SJCRH30 (cell line): ENCODE data around the gene RHBDL3. TPM values are rescaled to one million over a fixed set of nuclear protein-coding genes. Genes with fewer than 3 reads are reported as not detected.
"Not testable (repeated sequence)": the region's sequence is repeated elsewhere in the genome, so short reads cannot be mapped to it uniquely, and the experiment has no call there.

ENCODE experiments used
- DNase-seq, 2 experiments: peaks; one replicate each; pipeline ENCODE4 v3.0.0-alpha.2; 2015 to 2020
- H3K27ac ChIP-seq: fragments of 250-450 bp; sonication (Bioruptor Pico); 2 replicates; pipeline ENCODE4 v1.5.1; 2020; ENCODE audit warnings: mild to moderate bottlenecking, moderate library complexity
- H3K27me3 ChIP-seq: fragments of 250-450 bp; sonication (Bioruptor Pico); 2 replicates; pipeline ENCODE4 v1.5.1; 2020; ENCODE audit warnings: mild to moderate bottlenecking, moderate library complexity
- H3K36me3 ChIP-seq: fragments of 250-450 bp; sonication (Bioruptor Pico); 2 replicates; pipeline ENCODE4 v1.5.1; 2020; ENCODE audit warnings: mild to moderate bottlenecking, moderate library complexity
- H3K4me1 ChIP-seq: fragments of 250-450 bp; sonication (Bioruptor Pico); 2 replicates; pipeline ENCODE4 v1.5.1; 2020; ENCODE audit warnings: mild to moderate bottlenecking, moderate library complexity
- H3K4me3 ChIP-seq: fragments of 250-450 bp; sonication (Bioruptor Pico); 2 replicates; pipeline ENCODE4 v1.5.1; 2020; ENCODE audit warnings: mild to moderate bottlenecking, moderate library complexity
- H3K9me3 ChIP-seq: fragments of 250-450 bp; sonication (Bioruptor Pico); replicated peaks from 2 replicates; pipeline ENCODE4 v1.5.1; 2020; ENCODE audit warnings: mild to moderate bottlenecking, moderate library complexity
- total RNA-seq: library from RNA; depleted of rRNA; stranded (reverse); fragments of >200 nt; shearing (Covaris generic); gene quantifications from 2 replicates; pipeline ENCODE4 v1.2.3, GENCODE V29; 2014

Gene RHBDL3
- total RNA-seq, 1 experiment from 2014 or later: not detected

DNA sequence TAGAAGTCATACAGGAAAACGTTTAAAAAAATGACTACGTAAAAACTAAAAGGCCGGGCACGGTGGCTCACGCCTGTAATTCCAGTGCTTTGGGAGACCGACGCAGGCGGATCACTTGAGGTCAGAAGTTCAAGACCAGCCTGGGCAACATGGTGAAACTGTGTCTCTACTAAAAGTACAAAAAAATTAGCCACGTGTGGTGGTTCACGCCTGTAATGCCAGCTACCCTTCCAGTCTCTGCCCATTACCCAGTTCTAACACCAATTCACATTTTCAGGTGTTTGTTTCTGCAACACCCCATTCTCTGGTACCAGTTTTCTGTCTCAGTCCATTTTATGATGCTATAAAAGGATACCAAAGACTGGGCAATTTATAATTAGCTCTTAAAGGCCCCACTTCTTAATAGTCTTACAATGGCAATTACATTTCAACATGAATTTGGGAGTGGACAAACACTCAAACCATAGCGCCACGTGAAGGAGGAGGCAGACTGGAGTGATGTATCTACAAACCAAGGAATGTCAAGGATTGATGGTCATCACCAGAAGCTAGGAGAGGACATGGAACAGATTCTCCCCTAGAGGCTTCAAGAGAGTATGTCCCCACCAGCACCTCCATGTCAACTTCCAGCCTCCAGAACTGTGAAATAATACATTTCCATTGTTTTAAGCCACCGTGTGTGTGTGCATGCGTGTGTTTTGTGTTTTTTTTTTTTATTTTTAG is 77.1 kb downstream of the RHBDL3 start:
- peak overlapping the region; percentile 54; the same call in 1 of the 2 replicates for H3K27ac ChIP-seq
- no peaks in the 10 kb centered on the region for H3K27me3 ChIP-seq
- 0 out of 2 replicates have a peak, but pooled peaks cover 8% of the 10 kb centered on the region for H3K4me1 ChIP-seq
- peak overlapping the region; percentile 64 for H3K4me3 ChIP-seq
- H3K36me3 ChIP-seq: peaks cover 8% of the 10 kb centered on the region
- no peaks in the 10 kb centered on the region for H3K9me3 ChIP-seq
- no peak for DNase-seq

DNA sequence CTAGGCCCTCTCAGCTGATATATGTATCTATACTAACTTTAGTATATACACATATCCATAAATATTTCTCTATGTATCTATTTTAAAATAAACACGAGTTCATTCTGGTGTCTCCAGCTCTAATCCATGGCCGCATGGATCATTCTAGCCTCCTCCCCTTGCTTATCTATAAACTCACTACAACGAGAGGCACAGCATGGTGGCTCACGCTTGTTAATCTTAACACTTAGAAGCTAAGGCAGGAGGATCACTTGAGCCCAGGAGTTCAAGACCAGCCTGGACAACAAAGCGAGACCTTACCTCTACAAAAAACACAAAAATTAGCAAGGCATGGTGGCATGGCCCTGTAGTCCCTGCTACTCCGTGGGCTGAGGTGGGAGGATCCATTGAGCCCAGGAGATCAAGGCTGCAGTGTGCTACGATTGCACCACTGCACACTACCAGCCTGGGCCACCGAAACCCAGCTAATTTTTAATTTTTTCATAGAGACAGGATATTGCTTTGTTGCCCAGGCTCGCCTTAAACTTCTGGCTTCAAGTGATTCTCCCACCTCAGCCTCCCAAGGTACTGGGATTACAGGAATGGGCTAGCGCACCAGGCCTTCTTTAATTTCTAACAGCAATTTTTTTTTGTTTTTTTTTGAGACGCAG is 80.4 kb downstream of the RHBDL3 start:
- H3K9me3 ChIP-seq: no peaks in the 10 kb centered on the region
- peaks cover 5% of the 10 kb centered on the region for H3K36me3 ChIP-seq
- DNase-seq: no peak
- no peak overlapping the region for H3K27ac ChIP-seq
- no peaks in the 10 kb centered on the region for H3K27me3 ChIP-seq
- H3K4me1 ChIP-seq: peaks cover 5% of the 10 kb centered on the region; the same call in 1 of the 2 replicates
- H3K4me3 ChIP-seq: no peak overlapping the region

DNA sequence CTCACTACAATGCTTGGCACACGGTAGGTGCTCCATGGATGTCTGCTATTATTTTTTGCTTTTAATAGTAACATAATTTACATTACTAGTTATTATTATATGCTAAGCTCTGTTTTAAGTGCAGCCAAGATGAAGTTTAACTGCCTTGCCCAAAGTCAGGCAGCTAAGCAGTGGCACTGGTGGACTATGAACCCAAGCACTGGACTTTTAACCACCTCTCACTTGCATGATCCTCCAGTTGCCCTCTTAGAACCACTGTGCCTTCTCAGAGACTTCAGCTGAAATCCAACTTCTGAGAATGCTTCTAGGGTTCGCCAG is 82.8 kb downstream of the RHBDL3 start:
- no peak for DNase-seq

DNA sequence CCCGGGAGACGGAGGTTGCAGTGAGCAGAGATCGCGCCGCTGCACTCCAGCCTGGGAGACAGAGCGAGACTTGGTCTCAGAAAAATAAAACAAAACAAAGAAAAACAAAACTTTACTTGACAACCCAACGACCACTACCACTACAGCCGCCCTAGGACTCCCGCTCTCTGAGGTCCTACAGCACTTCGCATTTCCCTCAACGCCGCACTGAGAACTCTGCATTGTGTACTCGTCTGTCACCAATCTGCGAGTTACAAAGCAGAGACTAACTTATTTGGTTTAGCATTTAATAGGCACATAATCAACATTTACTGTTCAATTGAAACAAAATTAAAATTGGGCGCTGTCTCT is 83.8 kb downstream of the RHBDL3 start:
- no peaks in the 10 kb centered on the region for H3K9me3 ChIP-seq
- H3K27ac ChIP-seq: peak overlapping the region; percentile 95
- peaks cover 11% of the 10 kb centered on the region for H3K4me1 ChIP-seq
- H3K27me3 ChIP-seq: no peaks in the 10 kb centered on the region
- peaks cover 34% of the 10 kb centered on the region for H3K36me3 ChIP-seq
- peak in 1 of 2 experiments; percentile 21 for DNase-seq
- H3K4me3 ChIP-seq: peak overlapping the region; percentile 89

More for the DNA sequence above, 82.8 kb downstream of the RHBDL3 start:
- no peak overlapping the region for H3K27ac ChIP-seq
- no peaks in the 10 kb centered on the region for H3K27me3 ChIP-seq
- peaks cover 26% of the 10 kb centered on the region for H3K36me3 ChIP-seq
- H3K4me1 ChIP-seq: peaks cover 11% of the 10 kb centered on the region
- H3K4me3 ChIP-seq: no peak overlapping the region
- H3K9me3 ChIP-seq: no peaks in the 10 kb centered on the region

DNA sequence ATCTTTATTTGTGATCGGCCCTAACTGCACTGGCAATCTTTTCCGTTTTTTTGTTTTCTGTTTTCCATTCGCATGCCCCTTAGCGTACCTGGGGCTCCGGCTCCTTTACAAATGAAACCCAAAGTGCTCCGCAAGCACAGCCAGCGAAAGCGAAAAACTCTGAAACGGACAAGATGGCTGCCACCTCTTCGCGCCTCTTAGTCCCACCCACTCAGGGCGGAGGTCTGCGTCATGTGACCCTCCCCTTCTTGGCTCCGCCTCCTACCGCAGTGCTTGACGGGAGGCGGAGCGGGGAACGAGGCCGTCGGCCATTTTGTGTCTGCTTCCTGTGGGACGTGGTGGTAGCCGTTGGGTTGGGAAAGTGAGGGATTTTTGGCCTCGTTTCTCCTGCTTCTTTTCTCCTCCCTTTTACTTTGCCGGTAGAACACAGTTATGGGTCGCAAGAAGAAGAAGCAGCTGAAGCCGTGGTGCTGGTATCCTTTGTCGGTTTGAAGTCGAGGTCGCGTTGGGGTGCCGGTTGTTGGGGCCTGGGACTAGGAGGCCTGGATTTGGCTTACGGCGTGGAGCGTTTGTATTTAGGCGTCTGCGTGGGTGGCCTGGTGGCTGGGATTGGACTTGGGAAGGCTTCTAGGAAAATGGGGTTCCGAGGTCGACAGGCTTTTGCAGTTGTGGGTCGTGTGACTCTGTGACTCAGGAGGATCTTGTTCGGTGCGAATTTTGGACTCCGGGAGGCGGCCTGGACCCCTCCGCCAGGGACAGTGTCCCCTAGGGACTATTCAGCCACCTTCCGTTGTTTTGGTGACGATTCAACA is 84.4 kb downstream of the RHBDL3 start, which contains the start of gene ZNF207:
Gene ZNF207 (plus strand): TSS at position 304 of the 812 bp plus-strand sequence. CDS start 129 bp downstream, at position 433.
- Histone ChIP-seq H3K27me3 (no peaks in the 10 kb centered on the region), H3K36me3 (peaks cover 40% of the 10 kb centered on the region), H3K27ac (peak within 1 kb of the TSS; percentile 95), H3K9me3 (no peaks in the 10 kb centered on the region), H3K4me1 (peaks cover 11% of the 10 kb centered on the region), H3K4me3 (peak within 1 kb of the TSS; percentile 89)
- DNase-seq: peak; percentile 98 to 99

DNA sequence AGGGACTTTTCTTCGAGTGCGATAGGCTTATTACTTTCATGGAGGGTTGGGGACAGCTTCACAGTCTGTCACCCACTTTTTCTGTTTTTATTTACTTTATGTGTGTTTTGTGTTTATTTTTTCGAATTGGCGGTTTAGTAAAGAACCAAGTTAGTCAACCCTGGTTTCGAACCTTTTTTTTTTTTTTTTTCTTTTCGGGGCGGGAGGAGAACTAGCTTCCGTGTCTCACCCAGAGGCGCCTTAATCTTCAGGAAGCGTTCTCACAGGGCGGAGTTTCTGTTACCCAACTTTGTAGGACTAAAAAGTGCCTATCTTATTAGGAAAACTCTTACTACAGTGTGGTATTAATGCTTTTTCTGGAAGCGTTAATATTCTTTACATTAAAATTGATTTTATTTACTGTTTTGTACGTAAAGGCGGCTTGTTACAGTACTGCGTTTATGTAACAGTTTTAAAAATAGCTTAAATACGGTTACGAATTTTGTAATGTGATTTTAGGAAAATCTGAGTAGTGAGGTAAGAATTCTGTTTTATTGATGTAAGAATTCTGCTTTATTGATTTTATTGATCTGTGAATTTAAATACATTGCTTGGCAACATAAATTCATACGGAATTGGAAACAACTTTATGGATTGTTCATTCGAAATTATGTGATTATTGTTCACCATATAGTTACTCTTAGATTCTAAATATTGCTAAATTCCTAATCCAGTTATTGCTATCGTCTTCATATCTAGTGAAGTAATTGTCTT is 85.2 kb downstream of the RHBDL3 start:
- Histone ChIP-seq H3K36me3 (peaks cover 48% of the 10 kb centered on the region), H3K27me3 (no peaks in the 10 kb centered on the region), H3K4me1 (peaks cover 11% of the 10 kb centered on the region), H3K27ac (peak overlapping the region; percentile 95), H3K4me3 (peak overlapping the region; percentile 89), H3K9me3 (no peaks in the 10 kb centered on the region)
- DNase-seq: peak; percentile 27 to 64

DNA sequence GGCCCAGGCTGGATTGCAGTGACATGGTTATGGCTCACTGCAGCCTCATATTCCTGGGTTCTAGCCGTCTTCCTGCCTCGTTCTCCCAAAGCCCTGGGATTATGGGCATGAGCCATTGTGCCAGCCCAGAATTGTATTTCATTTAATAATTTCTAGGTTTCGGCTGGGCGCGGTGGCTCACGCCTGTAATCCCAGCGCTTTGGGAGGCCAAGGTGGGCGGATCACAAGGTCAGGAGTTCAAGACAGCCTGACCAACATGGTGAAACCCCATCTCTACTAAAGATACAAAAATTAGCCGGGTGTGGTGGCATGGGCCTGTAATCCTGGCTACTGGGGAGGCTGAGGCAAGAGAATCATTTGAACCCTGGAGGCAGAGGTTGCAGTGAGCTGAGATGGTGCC is 87.1 kb downstream of the RHBDL3 start:
- not testable (repeated sequence) for H3K9me3 ChIP-seq, H3K27ac ChIP-seq, H3K4me3 ChIP-seq, DNase-seq, H3K27me3 ChIP-seq
- Histone ChIP-seq H3K36me3 (peaks cover 63% of the 10 kb centered on the region), H3K4me1 (peaks cover 11% of the 10 kb centered on the region)

DNA sequence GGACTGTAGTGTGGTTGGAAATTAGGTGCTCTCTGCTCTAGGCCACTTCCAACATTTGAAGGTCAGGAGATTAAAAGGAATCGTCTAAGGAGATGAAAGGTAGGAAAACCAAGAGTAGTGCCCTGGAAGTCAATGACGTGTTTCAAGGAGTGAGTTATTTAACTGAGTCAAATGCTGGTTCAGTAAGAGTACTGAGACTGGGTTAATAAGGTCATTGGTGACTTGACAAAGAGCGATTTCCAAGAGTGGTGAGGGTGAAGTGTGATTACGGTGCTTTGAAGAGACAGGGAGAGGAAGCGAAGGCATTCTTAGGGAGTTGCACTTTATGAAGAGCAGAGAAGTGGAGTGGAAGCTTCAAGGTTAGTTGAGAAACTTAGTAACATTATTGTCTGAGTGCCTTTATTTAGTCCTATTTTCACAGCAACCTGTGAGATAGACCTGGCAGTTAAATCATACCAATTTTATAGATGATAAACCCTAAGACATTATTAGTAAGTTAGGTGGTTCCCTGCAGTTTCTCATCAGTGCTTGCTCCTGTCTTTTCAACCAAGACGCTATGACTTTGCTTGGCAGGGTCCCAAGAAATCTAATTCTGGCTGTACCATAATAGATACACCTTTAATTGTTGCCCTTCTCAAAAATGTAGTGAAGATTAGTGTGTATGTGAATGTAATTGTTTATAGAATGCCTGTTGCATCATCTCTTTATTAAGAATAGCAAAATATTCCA is 90.2 kb downstream of the RHBDL3 start:
- Histone ChIP-seq H3K36me3 (peaks cover 91% of the 10 kb centered on the region), H3K9me3 (no peaks in the 10 kb centered on the region), H3K27me3 (no peaks in the 10 kb centered on the region), H3K4me1 (peaks cover 11% of the 10 kb centered on the region), H3K4me3 (no peak overlapping the region), H3K27ac (no peak overlapping the region)
- DNase-seq: no peak

DNA sequence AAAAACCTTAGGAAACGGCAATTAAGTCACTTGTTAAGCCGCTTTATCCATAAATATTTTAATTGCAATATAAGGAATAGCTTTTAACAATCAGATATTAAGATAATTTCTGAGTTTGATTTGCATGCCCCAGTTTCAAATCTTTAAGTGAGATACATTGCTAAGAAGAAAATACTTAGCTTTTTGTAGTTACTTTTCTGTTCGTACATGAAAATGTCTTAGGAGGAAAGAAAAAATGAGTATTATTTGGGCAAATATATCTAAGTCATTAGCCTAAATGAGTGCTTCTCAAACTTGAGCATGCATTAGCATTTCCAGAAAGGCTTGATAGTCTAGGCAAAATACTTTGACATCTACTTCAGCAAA is 90.7 kb downstream of the RHBDL3 start:
- no peaks in the 10 kb centered on the region for H3K9me3 ChIP-seq
- H3K36me3 ChIP-seq: peaks cover 91% of the 10 kb centered on the region
- H3K27ac ChIP-seq: no peak overlapping the region
- H3K4me3 ChIP-seq: no peak overlapping the region
- DNase-seq: no peak
- H3K4me1 ChIP-seq: peaks cover 11% of the 10 kb centered on the region
- no peaks in the 10 kb centered on the region for H3K27me3 ChIP-seq

DNA sequence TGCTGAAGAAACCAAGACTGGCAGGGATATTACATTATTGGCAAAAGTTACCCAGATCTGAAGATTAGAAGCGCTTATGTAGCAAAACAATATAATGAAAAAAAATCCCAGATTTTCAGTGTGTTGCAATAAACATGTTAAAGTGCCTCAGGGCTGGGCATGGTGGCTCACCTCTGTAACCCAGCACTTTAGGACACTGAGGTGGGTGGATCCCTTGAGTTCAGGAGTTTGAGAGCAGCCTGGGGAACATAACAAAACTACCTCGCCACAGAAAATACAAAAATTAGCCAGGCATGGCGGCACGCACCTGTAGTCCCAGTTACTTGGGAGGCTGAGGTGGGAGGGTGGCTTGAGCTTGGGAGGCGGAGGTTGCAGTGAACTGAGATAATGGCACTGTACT is 91.1 kb downstream of the RHBDL3 start:
- no peak for DNase-seq
- H3K36me3 ChIP-seq: peaks cover 92% of the 10 kb centered on the region
- no peaks in the 10 kb centered on the region for H3K27me3 ChIP-seq
- peaks cover 11% of the 10 kb centered on the region for H3K4me1 ChIP-seq
- H3K4me3 ChIP-seq: no peak overlapping the region
- no peaks in the 10 kb centered on the region for H3K9me3 ChIP-seq
- no peak overlapping the region for H3K27ac ChIP-seq

DNA sequence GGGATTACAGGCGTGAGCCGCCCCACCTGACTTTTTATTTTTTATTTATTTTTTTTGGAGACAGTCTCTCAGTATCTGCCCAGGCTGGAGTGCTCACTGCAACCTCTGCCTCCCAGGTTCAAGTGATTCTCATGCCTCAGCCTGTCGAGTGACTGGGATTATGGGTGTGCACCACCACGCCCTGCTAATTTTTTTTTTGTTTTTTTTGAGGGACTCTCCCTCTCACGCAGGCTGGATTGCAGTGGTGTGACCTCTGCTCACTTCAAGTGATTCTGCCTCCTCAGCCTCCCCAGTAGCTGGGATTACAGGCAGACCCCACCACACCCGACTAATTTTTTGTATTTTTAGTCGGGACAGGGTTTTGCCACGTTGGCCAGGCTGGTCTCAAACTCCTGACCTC is 92.0 kb downstream of the RHBDL3 start:
- DNase-seq: no peak
- no peaks in the 10 kb centered on the region for H3K9me3 ChIP-seq
- peaks cover 6% of the 10 kb centered on the region; the same call in 1 of the 2 replicates for H3K4me1 ChIP-seq
- H3K36me3 ChIP-seq: peaks cover 93% of the 10 kb centered on the region
- H3K27me3 ChIP-seq: no peaks in the 10 kb centered on the region
- H3K27ac ChIP-seq: no peak overlapping the region
- no peak overlapping the region for H3K4me3 ChIP-seq

DNA sequence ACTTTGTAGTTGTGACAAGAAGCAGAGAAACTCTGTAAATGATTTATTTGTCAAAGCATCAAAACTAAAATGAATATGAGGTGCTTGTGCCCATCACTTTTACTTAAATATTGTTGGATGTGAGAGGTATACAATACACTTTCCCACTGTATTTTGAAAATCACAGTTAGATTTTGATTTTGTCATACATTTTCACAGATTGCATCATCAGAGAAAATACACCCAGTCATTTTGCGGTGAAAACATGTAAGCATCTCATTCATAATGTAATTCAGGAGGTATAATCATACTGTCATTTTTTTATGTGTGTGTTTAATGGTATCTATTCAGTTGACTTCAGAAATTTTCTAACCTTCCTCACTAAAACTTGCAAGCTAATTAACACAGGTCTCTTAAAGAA is 95.6 kb downstream of the RHBDL3 start:
- H3K36me3 ChIP-seq: peaks cover 95% of the 10 kb centered on the region
- H3K4me1 ChIP-seq: no peaks in the 10 kb centered on the region
- H3K27me3 ChIP-seq: no peaks in the 10 kb centered on the region
- no peaks in the 10 kb centered on the region for H3K9me3 ChIP-seq
- no peak for DNase-seq
- no peak overlapping the region for H3K4me3 ChIP-seq
- H3K27ac ChIP-seq: no peak overlapping the region

DNA sequence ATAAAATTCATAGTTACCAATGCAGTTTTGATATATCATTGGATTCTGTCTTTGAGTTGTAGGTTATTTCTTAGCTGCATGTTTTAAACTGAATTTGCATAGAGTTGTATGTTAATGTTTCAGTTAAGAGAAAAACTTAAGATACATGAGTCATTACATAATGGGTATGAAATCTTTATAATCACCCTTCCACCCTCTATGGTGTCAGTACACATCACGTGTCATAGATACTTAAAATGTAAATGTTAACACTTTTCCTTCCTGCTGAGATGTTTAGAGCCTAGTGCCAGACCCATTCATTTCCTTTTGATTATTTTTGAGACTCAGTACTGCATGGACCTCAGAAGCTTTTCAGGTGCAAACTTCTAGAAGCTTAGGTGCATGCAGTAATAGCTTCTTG is 104.8 kb downstream of the RHBDL3 start:
- DNase-seq: no peak
- no peak overlapping the region for H3K4me3 ChIP-seq
- H3K36me3 ChIP-seq: peaks cover 92% of the 10 kb centered on the region
- no peak overlapping the region for H3K27ac ChIP-seq
- H3K9me3 ChIP-seq: no peaks in the 10 kb centered on the region
- H3K27me3 ChIP-seq: no peaks in the 10 kb centered on the region
- H3K4me1 ChIP-seq: no peaks in the 10 kb centered on the region
